Endothelial cell of umbilical vein (primary cell): ENCODE measurements around the gene RCAN1. TPM values are rescaled to one million over a fixed set of nuclear protein-coding genes. Genes with fewer than 3 reads are reported as not detected.
"Not testable (repeated sequence)": the region's sequence is repeated elsewhere in the genome, so short reads cannot be mapped to it uniquely, and the experiment has no call there.

Experiments used
- BruUV-seq: library from RNA; stranded (reverse); fragments of 400-500 nt; replicated peaks from 2 replicates; lab custom pipeline; 2021; lab: Mats Ljungman, UMichigan
- CTCF ChIA-PET: fragments of 300-600, 350-600 bp; sonication (Branson Sonifier 250); formaldehyde crosslinking; loops from one replicate; lab custom pipeline; 2021; ENCODE audit warnings: antibody characterized with exemption, inconsistent platforms; lab: Charles Lee
- POLR2A ChIA-PET: fragments of 300-600, 350-600 bp; sonication (Branson Sonifier 250); formaldehyde crosslinking; loops from one replicate; lab custom pipeline; 2021; ENCODE audit warnings: antibody characterized with exemption, inconsistent platforms; lab: Charles Lee
- DNase-seq: peaks from one replicate; pipeline ENCODE4 v3.0.0-alpha.2; 2011; ENCODE audit warnings: low read depth, low spot score
- FAIRE-seq: peaks from 2 replicates; lab custom pipeline; 2011; peaks lifted over from hg19 to GRCh38; lab: Jason Lieb, UNC
- H2AFZ ChIP-seq: 2 replicates; pipeline ENCODE4 v1.6.0; 2012; ENCODE audit warnings: low read depth, low read length, control low read depth, inconsistent platforms
- H3K27ac ChIP-seq: 2 replicates; pipeline ENCODE4 v1.5.1; 2011; ENCODE audit warnings: low read depth, mild to moderate bottlenecking, control low read depth, low read length, moderate library complexity; ENCODE audit not compliant: insufficient read depth
- H3K27me3 ChIP-seq, 2 experiments: 2 replicates each; pipeline versions ENCODE4 v1.6.0 to v1.6.1; 2011; ENCODE audit warnings: low read length in 2 of 2, mixed read lengths in 1 of 2; ENCODE audit not compliant: control insufficient read depth in 2 of 2, insufficient read depth in 2 of 2
- H3K36me3 ChIP-seq, 2 experiments: 2 replicates in 1 of 2; 3 replicates in 1 of 2; pipeline ENCODE4 v1.5.1; 2011; ENCODE audit warnings: low read length in 2 of 2, mild to moderate bottlenecking in 1 of 2, moderate library complexity in 1 of 2; ENCODE audit not compliant: control insufficient read depth in 2 of 2, insufficient read depth in 2 of 2; ENCODE audit errors: extremely low read depth in 1 of 2
- H3K4me1 ChIP-seq: 3 replicates; pipeline ENCODE4 v1.5.1; 2011; ENCODE audit warnings: mild to moderate bottlenecking, low read length; ENCODE audit not compliant: control insufficient read depth, insufficient read depth; ENCODE audit errors: extremely low read depth
- H3K4me2 ChIP-seq: 2 replicates; pipeline ENCODE4 v1.6.1; 2011; ENCODE audit warnings: low read length, control low read depth, mixed read lengths; ENCODE audit not compliant: insufficient read depth
- H3K4me3 ChIP-seq, 3 experiments: fragments of 200-600 bp in 1 of 3; sonication (generic), shearing (Covaris generic) in 1 of 3; replicated peaks in 1 of 3; 2 replicates each; pipeline ENCODE4 v1.5.1; 2011 to 2016; ENCODE audit warnings: control low read depth in 3 of 3, low read length in 3 of 3, mild to moderate bottlenecking in 2 of 3, inconsistent platforms in 1 of 3, low read depth in 1 of 3, moderate library complexity in 1 of 3; ENCODE audit not compliant: insufficient read depth in 1 of 3
- H3K79me2 ChIP-seq: 2 replicates; pipeline ENCODE4 v1.6.0; 2012; ENCODE audit warnings: low read length, inconsistent platforms; ENCODE audit not compliant: control insufficient read depth, insufficient read depth
- H3K9ac ChIP-seq: replicated peaks from 2 replicates; pipeline ENCODE3; 2011; ENCODE audit warnings: low read length, control low read depth; ENCODE audit not compliant: insufficient read depth; ENCODE audit errors: extremely low read depth
- H3K9me1 ChIP-seq: replicated peaks from 3 replicates; pipeline ENCODE4 v1.6.0; 2011; ENCODE audit warnings: mild to moderate bottlenecking, low read length; ENCODE audit not compliant: control insufficient read depth, insufficient read depth; ENCODE audit errors: extremely low read depth
- H3K9me3 ChIP-seq: replicated peaks from 2 replicates; pipeline ENCODE4 v1.5.1; 2012; ENCODE audit warnings: low read length, inconsistent platforms; ENCODE audit not compliant: control insufficient read depth, insufficient read depth
- H4K20me1 ChIP-seq: replicated peaks from 2 replicates; pipeline ENCODE3; 2011; ENCODE audit warnings: mild to moderate bottlenecking, low read length; ENCODE audit not compliant: control insufficient read depth, insufficient read depth; ENCODE audit errors: extremely low read depth
- dilution Hi-C: fragments of 300-500 bp; cut with MboI; formaldehyde crosslinking; loops from one replicate; pipeline ENCODE4 v1.15.0; 2019; ENCODE audit warnings: low sequenced_read_pairs; ENCODE audit not compliant: extremely low pct_ligation_motif_present
- intact Hi-C: fragments of 100-400 bp; cut with micrococcal nuclease; formaldehyde crosslinking; loops from one replicate; pipeline ENCODE4 v1.10.0; 2022
- polyA plus RNA-seq, 4 experiments: library from polyadenylated mRNA; depleted of rRNA in 3 of 4; stranded (reverse) in 3 of 4; unstranded in 1 of 4; fragments of >200 nt; gene quantifications; 2 replicates each; pipeline versions ENCODE4 v1.2.1 to v1.2.3, GENCODE V29; 2011 to 2012; ENCODE audit warnings: missing spikeins in 1 of 4
- total RNA-seq: library from RNA; stranded (reverse); gene quantifications from 2 replicates; pipeline ENCODE4 v1.2.3, GENCODE V29; 2021

The RCAN1 gene
- total and polyA plus RNA-seq, 2 donors (not counting 3 experiments of a cell fraction or from before 2014, with no cell fraction given): 9.7 to 16.5 TPM

GRCh38 chr21:34467333-34467732 lies 147.6 kb downstream of the RCAN1 start:
- H3K79me2 ChIP-seq, H4K20me1 ChIP-seq, CTCF ChIA-PET, H3K9ac ChIP-seq, dilution Hi-C loops, FAIRE-seq, H3K4me3 ChIP-seq, BruUV-seq, H3K36me3 ChIP-seq, H3K27me3 ChIP-seq, H3K4me2 ChIP-seq, H3K27ac ChIP-seq, H3K4me1 ChIP-seq, H2AFZ ChIP-seq, POLR2A ChIA-PET, H3K9me3 ChIP-seq, DNase-seq, H3K9me1 ChIP-seq, intact Hi-C loops: not testable (repeated sequence)

Other genes starting within 250 kb of the RCAN1 start
- gene SMIM11, start 239.6 kb downstream of the RCAN1 start, total RNA-seq: 1.5 and 2.9 TPM in 2 replicates
- gene SMIM11, start 239.6 kb downstream of the RCAN1 start, polyA plus RNA-seq: 1.4 and 2.9 TPM in 2 replicates
- gene SMIM34, start 191.2 kb downstream of the RCAN1 start, total RNA-seq: not detected in 2 replicates
- not detected in 2 replicates for gene SMIM34, start 191.2 kb downstream of the RCAN1 start, polyA plus RNA-seq
- gene KCNE1, start 102.9 kb downstream of the RCAN1 start, total RNA-seq: 0.38 and 0.53 TPM in 2 replicates
- gene KCNE1, start 102.9 kb downstream of the RCAN1 start, polyA plus RNA-seq: 0.08 and 0.10 TPM in 2 replicates
- not detected in 2 replicates for gene CLIC6, start 53.9 kb upstream of the RCAN1 start, total RNA-seq
- not detected in 2 replicates for gene CLIC6, start 53.9 kb upstream of the RCAN1 start, polyA plus RNA-seq